Islet of Langerhans (tissue), 1 donor: Measurements from ENCODE around the gene APBA2.

Source experiments
- FAIRE-seq: peaks from one replicate; lab custom pipeline; 2011; peaks lifted over from hg19 to GRCh38; lab: Jason Lieb, UNC

APBA2 gene

DNA sequence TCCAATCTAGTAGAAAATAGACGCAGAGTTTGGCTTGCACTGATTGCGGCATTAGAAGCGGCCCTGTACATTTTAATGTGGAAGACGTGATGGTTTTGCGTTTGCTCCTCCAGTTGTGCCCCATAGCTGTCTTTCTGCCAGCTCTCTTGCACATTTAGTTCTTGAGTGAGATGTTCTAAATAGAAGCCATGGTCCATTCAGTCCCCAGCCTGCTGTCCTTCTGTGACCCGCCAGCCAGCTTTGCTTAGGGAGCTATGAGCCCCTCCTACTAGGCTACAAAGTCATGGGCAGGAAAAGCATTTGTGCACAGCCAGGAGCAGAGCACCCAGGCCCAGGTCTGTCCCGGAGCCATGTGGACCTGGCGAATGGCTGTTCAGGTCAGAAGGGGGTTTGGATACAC, 50.3 kb downstream of the APBA2 start:
- FAIRE-seq, result no peak

DNA sequence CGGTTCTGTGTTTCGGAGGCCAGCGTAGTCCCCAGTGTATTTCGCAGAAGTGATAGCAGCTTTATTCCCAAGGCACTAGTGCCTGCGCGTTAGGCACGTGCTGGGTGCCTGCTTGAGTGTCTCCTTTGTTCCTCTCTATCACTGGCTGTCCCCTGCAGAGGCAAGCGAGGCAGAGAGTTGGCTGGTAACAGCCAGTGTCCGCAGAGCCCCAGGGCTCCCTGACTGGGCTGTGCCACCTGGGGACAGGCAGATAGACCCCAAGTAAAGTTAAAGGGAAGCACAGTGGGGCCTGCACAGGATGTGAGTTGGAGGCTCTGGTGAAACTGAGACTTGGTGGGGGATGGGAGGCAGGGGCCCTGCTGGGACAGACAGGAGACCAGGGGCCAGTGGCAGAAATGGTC, 50.7 kb downstream of the APBA2 start:
- FAIRE-seq, result no peak

DNA sequence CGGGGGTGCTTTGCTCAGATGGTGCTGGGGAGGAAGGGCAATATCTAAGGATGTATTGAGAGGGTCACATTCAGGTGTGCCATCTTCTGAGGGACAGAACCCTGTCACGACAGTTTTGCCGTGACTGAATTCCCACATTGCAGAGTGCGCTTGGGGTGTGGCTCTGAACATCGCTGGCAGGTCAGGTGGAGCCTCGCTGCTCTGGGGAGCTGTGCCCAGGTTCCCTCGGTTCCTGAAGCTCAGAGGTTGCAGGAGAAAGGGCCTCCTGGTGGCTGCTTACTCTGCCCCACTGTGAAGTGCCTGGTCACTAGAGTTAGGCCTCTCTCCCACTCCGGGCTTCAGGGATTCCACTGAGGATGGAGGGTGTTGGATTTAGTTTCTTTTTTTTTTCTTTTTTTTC, 51.5 kb downstream of the APBA2 start:
- no peak for FAIRE-seq

DNA sequence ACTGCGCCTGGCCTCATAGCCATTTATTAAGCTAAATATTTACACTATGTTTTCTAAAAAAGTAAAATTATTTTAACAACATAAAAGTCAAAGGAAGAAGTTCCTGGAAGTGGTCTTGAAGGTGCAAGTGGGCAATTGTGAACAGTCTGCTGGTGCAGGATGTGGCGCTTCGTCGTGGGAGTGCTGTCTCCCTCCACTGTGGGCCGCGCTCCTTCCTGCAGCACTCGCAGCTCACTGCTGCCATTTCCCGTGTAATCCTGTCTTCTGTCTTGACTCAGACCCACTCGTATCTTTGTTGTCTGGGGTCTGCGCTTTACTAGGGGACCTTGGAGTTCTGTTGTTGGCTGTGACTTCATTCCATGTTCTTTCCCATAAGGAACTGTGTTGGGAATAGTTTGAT, 56.3 kb downstream of the APBA2 start:
- no peak for FAIRE-seq

DNA sequence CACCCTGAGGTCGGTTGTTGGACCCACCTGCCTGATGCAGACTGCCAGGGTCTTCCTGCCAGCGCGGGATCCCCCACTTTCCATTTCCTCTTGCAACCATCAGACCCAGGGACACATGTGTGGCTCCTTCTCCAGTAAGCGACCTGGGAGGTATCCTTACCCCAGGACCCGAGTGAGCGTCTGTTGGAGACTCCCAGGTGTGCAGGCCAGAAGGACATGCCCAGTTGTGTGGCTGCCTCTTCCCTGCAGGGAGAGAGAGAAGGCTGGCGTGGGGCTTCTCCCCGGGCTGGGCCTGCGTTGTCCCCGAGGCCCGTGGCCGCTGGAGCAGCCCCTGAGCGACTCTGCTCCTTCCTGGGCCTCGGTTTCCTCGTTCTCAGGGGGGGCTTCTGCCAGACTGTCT, 56.8 kb downstream of the APBA2 start:
- no peak for FAIRE-seq

DNA sequence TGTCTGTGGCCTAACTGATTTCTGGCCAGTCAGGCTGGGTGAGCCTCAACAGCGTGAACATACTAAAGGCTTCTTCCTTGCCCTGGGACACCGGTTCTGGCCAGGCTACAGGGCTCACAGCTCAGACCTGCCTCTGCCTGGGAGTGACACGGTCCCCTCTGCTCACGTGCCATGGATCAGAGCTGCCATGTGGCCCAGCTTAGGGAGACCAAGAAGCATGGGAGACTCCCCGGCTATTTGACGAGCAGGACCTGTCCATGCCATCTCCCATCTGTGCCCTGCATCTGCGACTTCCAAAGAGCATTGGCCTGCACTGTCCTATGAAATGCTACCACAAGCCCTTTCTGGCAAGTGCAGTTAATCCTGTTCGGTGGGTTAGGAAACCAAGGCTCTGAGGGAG, 57.4 kb downstream of the APBA2 start:
- FAIRE-seq, result no peak

DNA sequence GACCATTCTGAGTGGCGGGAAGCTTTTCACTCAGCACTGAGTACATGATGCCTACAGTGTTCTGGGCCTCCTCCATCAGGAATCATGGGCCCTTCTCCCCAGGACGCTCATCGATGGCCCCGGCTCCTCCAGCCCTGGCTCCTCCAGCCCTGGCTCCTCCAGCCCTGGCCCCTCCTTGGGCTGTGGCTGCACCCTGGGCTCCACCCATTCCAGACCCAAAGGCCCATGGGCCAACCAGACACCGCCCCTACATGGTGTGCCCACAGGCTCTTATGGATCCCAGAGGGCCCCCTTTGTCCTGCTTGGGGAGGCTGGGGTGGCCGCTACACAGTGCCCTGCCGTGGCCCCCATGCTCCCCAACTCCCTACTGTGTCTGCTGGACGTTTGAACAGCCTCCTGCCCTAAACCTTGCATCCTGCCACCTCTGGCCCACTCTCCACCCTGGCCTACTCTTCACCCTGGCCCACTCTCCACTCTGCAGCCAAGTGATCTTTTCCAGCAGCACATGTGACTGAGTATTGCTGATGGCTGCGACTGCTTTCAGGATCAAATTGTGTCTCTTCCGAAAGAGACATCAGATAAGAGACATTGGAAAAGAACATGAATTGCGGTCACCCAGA, 57.9 kb downstream of the APBA2 start:
- FAIRE-seq, result no peak

DNA sequence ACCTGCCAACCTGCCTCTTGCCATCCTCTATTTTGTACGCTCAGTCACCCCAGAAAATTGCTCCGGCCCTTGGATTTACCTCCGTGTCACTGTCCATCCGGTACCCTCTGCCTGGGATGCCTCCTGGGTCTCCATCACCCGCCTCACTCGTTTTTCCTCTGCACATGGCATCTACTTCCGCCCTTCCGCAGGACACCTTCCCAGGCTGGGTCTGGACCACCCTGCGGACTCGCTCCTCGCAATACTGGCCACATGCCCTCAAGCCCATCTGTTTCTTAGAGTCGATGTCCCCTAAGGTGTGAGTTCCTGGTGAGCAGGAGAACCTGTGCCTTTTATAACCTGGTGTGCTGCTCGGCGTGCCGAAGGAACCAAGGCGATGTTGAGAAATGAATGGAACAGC, 58.5 kb downstream of the APBA2 start:
- no peak for FAIRE-seq

DNA sequence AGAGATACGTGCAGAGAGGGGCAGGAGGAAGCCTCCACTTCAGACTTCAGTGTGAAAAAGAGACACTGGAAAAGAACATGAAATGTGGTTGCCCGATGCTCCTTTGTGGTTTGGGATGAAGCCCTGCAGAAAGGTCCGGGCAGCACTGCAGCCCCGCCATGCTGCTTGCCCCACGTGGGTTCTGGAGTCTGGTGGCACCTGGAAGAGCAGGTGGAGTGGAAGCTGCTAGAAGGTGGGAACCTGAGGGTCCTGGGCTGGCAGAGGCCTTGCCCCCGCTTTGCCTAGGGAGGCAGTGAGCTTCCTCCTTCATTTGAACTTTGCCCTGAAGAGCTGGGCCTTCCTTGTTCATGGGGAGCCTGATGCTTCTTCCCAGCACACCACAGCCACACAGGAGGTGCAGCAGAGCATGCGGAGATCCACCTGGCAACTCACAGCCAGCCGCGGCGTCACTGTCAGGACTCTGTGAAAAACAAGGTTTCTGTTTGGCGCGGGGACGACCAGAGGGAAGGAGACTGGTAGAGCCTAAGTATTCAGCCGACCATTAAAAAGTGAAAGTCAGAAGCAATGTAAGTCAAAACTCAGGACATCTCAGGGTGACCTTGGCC, 59.0 kb downstream of the APBA2 start:
- FAIRE-seq, result no peak

DNA sequence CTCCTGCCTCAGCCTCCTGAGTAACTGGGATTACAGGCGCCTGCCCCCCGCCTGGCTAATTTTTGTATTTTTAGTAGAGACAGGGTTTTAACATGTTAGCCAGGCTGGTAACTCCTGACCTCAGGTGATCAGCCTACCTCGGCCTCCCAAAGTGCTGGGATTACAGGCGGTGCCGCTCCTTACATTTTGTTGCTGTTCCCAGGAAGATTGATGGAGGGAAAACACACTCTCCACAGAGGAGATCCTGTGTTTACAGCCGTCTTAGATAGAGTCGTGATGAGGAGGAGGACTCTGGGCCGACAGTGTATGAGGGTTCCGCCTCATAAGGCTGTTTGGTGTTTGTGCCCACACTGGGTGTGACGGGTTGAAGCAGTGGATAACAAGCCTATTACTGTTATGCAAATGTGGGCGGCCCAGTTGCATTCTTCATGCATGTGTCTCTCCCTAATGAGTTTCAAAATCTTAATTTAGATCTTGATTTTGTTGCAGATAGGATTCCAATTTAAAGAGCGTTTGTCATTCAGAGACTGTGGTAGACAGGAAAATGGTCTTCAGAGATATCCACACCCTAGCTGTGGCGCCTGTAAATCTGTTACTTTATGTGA, 60.0 kb downstream of the APBA2 start:
- FAIRE-seq, result no peak

DNA sequence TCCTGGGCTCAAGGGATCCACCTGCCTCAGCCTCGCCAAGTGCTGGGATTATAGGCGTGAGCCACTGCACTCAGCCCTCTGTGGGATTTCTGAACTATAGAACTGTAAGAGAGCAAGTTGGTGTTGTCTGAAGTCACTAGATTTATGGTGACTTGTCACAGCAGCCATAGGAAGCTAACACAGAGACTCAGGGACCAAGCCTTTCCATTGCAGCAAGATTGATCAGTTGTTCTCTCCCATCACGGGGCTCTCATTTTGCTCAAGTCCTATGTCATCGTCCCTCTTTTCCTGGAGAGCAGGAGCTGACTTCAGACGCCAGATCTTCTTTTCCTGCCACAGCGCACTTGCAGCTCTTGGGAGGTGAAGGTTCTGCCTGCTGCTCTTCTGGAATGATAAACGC, 61.0 kb downstream of the APBA2 start:
- FAIRE-seq, result no peak

DNA sequence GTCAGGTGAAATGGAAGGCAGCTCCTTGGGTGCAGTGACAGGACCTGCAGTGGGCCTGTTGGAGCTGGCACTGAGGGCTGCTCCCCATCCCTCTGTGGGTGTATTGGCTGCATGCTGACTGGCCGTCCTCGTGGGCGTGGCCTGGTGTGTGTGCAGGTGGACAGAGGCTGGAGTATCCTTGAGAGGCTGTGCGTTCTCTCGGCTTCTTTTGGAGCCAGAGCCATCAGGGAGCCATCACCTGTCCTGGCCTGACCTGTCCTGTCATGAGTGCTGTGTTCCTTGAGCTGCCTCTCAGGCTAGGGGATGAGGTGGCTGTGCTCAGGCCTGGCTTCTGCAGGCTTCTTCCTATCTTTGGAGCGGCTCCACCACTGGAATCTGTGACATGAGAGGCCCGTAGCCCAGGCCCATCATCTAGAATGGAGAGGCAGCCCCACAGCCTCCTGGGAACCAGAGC, 61.5 kb downstream of the APBA2 start:
- FAIRE-seq, result no peak

DNA sequence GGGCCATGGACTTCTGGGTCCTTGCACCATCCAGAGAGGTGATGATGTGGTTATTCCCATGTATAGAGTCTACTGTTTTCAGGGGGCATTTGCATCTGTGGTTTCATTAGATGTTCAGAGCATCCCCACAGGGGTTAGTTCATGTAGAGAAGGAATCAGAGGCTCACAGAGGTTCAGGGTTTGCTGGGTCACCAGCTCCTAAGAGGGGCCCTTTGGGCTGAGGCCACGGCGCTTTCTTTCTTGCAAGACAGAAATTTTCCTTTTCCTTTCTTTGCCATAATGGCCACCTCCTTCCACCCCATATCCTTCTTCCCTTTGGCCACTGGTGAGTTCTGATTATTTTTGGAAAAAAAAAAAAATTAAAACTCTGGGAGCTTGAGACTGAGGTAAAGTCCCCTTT, 62.3 kb downstream of the APBA2 start:
- no peak for FAIRE-seq

DNA sequence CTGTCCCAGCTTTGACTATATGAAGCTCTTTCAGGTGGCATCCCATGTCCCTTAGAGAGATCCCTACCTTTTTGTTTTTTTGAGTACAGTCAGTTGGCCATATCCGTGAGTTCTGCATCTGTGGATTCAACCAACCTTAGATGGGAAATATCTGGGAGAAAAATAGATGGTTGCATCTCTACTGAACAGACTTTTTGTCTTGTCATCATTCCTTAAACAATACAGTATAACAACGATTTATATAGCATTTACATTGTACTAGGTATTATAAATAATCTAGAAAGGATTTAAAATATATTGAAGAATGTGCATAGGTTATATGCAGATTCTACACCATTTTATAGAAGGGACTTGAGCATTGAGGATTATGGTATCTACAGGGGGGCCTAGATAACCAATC, 65.1 kb downstream of the APBA2 start:
- FAIRE-seq, result no peak

DNA sequence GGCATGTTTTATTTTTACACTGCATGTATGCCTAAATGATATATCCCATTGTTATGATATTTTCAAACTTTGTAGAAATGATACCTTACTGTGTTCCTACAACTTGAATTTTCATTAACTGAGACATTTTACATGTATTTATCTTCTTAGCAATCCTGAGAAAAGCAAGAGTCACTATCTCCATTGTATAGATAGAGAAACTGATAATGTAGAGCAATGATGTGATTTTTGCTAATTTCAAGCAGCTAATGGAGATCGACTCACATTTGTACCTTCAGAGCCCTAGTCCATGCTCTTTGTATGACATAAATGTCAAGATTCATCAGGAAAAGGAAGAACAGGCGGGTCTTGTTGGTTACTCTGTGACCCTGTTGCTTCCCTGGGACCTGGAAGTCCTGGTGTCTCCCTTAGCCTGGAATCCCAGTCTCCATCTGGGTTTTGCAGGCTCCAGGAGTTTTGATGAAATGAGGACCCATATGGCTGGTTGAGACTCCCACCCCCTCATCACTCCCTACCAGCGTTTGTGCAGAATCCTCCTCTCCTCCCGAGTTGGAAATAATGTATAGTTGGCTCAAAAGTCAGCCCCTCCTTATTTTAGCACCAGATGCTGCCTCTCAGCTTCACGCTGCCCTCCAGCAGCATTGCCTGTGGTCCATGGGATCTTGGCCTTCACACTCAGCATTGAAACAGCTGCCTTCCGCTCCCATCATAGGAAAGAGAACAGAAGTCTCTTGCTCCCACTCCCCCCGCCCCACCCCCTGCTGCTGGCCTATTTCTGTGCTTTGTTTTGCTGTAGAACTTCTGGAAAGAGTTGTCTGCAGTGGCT, 67.1 kb downstream of the APBA2 start:
- FAIRE-seq, result no peak

DNA sequence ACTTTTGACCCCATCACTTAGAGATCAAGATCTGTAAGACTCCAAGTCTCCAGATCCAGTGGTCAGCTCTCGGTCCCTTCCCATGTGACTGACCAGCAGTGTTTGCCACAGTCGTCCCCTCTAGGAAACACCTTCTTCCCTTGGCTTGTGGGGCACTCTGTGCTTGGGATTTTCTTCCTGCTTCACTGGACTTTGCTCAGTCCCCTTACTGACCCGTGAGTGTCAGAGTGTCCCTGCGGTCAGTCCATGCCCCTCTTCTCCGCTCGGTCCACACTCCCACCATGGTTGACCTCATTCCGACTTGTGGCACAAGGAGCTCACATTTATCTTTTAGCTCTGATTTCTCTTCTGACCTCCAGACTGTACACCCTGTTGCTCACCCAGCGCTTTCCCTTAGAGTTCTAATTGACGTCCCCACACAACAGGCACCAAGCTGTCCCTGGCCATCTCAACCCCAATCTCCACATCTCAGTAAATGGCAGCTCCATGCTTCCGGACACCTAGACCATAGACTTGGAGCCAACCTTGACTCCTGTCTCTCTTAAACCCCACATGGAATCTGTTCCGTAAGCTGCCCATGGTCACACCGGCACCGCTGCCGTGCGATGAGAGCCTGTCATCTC, 67.9 kb downstream of the APBA2 start:
- FAIRE-seq, result no peak

DNA sequence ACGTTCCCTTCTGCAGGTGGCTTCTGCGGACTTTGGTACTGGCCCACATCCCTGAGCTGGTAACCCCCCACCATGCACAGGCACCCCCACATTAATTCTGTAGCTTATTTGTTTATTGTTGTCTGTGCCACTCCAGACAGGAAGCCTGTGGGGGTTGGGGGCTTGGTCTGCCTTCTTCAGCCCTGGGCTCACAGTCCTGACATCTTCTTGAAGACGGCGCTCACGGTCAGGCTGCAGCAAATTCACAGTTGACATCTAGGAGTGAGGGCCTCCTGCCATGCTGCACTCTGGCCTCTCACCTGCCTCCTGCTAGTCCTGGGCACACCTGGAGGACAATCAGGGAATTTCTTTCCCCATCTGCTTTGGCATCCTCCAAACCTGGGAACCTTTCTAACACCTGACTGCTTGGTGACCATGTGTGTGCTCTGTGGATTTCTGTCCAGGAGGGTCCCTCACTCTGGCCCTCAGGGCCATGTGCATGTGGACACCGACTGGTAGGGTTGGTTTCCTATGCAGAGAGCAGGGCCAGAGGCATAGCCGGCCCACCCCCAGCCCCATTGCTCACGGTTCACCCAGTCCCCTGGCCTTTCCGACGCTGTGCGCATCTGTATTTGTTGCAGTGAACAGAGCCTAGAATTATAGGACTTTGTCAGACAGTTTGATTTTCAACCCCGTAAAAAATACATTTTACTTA, 68.8 kb downstream of the APBA2 start:
- FAIRE-seq, result no peak

DNA sequence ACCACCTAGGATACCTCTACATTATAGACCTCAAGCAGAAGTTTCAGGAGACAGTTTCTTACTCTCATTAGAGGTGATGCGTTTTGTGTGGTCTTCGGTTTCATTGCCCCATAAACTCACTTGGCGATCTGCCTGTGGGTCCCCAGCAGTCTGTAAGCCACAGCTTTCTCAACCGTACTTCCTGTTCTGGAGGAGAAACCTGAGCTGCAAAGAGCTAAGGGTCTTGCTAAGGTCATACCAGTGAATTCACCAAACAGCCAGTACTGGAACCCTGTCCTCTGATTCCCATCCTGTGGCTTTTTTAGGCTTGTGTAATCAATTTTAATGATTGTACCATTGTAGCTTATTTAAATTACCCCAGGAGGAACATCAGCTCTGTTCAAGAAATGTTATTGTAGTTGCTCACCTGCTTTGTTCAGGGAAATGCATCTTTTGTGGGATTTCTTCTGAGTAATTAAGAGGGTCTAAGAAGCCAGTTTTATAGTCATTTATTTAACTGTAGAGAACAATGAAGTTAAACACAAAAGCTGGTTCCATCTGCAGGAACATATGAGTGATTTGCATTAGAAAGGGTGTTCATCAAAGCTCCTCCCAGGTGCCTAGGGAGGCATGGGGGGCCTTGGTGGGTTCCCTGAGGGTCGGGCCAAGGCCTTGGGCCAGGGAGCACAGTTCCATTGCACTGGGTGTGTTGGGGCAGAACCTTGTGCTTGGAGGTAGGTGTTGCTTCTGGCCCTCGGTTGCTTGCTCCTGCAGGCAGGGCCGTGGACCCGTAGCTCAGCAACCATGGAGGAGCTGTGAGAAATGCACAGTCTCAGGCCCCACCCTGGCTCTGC, 69.6 kb downstream of the APBA2 start:
- no peak for FAIRE-seq

DNA sequence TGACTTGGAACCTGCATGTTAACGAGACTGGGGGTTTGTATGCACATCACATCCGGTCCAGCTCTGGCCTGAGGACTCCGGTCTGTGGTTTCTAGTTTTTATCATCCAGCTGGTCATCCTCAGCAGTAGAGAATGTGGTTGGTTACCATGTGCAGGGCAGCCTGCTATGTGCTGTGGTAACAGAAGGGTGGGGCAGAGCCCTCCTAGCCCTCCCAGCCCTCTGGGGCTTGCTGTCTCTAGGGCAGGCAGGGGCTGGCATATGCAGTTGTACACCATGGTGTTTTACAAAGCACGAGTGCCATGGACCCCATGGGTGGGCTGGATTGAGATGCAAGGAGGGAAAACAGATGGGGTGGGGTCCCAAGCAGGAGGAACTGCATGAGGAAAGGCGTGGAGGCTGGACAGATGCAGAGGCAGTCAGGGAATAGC, 70.2 kb downstream of the APBA2 start:
- FAIRE-seq, result no peak

DNA sequence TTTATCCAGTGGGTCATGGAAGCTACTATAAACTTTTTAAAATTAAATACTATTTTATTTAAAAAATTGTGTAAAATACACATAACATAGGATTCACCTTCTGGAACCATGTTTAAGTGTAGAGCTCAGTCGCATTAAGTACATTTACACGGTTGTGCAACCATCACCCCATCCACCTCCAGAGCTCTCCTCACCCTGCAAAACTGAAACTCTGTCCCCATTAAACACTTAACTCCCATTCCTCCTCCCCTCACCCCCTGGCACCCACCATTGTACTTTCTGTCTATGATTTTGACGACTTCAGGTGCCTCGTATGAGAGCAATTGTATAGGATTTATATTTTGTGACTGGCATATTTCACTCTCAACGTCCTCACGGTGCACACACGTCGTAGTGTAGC, 70.7 kb downstream of the APBA2 start:
- FAIRE-seq, result no peak
